Astrocyte of the cerebellum (primary cell): Measurements from ENCODE around the gene PARP16.

ENCODE experiments used
- DNase-seq: peaks from one replicate; pipeline ENCODE4 v3.0.0-alpha.2; 2011; ENCODE audit warnings: low read depth
- H3K4me3 ChIP-seq: 2 replicates; pipeline ENCODE4 v1.5.1; 2011; ENCODE audit warnings: mild to moderate bottlenecking, low read depth, low read length, moderate library complexity
- in situ Hi-C: cut with HindIII; loops from 2 replicates; pipeline ENCODE4 v1.10.0; 2017; ENCODE audit warnings: low sequenced_read_pairs
- TF ChIP-seq, protein P1 (sequence below): IDR thresholded peaks from 2 replicates; pipeline ENCODE4 v1.5.1; 2012; ENCODE audit warnings: low read length, low read depth, moderate library complexity, mild to moderate bottlenecking; ENCODE audit errors: missing control alignments

The PARP16 gene

DNA sequence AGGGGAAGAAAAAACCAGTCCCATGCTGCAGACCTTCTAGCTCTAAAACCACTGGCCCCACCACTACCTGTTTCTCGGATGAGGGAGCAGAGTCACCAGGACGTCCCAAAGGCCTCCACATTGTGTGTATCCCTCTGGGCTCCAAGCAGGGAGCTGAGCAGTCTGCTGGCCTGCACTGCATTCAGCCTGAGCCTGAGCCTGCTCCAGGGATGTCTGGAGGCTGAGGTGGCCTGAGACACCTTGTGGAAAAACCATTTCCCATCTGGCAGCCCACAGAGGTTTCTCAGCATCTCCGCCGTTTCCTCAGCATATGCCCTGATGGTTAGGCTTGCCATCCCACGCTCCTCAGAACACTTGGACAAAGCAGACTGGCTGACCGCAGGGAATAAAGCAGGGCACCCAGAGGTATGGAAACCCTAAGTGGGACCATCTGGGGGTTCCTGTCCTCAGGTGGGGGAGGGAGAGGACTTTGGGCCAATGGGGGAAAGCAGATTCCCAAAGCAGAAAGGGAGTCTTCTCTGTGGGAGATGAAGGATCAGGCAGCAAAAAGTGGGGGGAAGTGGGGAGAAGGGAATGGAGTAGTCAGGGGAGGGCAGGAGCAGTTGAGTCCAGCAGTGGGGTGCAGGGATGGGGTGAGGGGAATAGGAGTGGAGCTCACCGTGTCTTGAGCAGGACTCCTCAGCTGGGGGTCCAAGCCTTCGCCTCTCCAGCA is 75.8 kb downstream of the PARP16 start, which contains the start of gene CILP:
Gene CILP, minus strand, starts transcription at position 704 of the 712 bp plus-strand sequence. CDS start 1,718 bp downstream, outside the sequence.
- in situ Hi-C loops: no loop called here
- H3K4me3 ChIP-seq: no peak within 1 kb of the TSS
- DNase-seq: no peak
- TF ChIP-seq, protein P1, sequence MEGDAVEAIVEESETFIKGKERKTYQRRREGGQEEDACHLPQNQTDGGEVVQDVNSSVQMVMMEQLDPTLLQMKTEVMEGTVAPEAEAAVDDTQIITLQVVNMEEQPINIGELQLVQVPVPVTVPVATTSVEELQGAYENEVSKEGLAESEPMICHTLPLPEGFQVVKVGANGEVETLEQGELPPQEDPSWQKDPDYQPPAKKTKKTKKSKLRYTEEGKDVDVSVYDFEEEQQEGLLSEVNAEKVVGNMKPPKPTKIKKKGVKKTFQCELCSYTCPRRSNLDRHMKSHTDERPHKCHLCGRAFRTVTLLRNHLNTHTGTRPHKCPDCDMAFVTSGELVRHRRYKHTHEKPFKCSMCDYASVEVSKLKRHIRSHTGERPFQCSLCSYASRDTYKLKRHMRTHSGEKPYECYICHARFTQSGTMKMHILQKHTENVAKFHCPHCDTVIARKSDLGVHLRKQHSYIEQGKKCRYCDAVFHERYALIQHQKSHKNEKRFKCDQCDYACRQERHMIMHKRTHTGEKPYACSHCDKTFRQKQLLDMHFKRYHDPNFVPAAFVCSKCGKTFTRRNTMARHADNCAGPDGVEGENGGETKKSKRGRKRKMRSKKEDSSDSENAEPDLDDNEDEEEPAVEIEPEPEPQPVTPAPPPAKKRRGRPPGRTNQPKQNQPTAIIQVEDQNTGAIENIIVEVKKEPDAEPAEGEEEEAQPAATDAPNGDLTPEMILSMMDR: no peak

DNA sequence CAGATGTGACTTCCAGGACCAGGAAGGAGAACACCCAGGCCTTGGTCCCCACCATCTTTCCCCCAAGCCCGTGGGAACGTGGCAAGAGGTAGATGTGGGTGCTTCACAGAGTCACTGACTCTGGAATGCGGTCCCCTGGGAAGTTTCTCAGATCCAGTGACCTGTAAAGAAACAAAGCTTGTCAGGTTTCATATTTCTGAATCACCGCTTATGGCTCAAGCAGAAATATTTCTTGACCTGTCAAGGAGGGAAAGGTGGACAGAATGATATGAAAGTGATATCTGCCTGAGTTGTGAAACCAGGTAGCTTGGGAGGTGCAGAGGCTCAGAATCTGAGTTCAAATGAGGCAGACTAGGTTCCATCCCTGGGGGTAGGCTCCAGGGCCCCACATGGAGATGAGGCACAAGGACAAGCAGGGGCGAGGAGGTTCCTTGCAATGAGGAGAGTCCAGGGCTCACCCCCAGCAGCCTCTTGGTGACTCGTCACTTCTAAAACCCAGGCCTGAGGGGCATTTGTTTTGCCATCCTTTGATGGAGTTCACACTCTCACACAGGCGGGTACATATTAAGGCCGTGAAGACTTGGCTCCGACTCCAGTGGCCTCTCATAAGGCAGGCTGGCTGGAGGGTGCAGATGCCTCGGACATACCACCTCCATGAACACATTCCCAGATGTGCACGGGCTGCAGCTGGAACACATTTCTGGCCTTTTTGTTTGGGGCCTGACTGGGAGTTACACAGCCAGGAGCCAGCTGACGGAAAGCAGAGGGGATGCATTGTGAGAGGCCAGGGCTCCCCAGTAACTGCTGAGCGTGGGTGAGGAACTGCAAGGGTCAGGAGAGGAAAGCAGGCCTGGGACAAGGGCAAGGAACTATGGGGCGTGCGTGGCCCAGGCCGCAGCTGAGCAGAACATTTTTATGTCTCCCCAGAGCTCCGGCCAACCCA is 76.7 kb downstream of the PARP16 start:
- TF ChIP-seq, protein P1: no peak
- in situ Hi-C loops: loop anchor here (5.0 kb wide), 1 partner anchor 47 kb away; no protein-coding TSS in a partner anchor
- no peak for DNase-seq

DNA sequence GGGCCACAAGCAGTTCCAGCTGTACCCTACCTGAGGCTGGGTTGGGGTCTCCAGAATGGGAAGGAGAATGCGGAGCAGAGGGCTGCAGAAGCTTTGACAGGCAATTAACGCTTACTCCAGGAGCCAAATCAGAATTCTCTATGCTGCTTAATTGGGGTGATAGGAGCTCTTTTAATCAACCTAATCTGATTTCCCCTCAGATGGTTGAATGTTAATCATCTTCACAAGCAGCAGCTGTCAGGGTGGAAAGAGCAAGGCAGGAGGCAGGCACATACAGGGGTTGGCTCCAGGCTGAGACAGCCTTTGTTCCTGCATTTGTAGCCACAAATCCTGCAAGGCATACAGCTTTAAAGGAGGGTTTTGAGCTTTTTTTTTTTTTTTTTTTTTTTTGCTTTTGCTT is 78.0 kb downstream of the PARP16 start:
- DNase-seq: no peak
- in situ Hi-C loops: loop anchor here (5.0 kb wide), 1 partner anchor 49 kb away; no protein-coding TSS in a partner anchor
- TF ChIP-seq, protein P1: no peak
- H3K4me3 ChIP-seq: no peak overlapping the region

More for the DNA sequence above, 76.7 kb downstream of the PARP16 start:
- no peak overlapping the region for H3K4me3 ChIP-seq
